HL-60 (cell line): Measurements from ENCODE around the gene CGA.

Experiments
- CTCF ChIP-seq: IDR thresholded peaks from one replicate; pipeline ENCODE4 v1.5.1; 2011; ENCODE audit warnings: low read length, control low read depth, inconsistent platforms; ENCODE audit not compliant: insufficient read depth
- REST ChIP-seq: IDR thresholded peaks from 2 replicates; pipeline ENCODE4 v1.6.1; 2012; ENCODE audit warnings: low read depth; ENCODE audit not compliant: insufficient replicate concordance

- TF ChIP-seq CTCF (no peak), REST (no peak)
Measured at GRCh38 chr6:87092435-87092834, 2.5 kb downstream of the CGA start.
